ENCODE results near the gene HPCAL1. TPM values are rescaled to one million over a fixed set of nuclear protein-coding genes. Genes with fewer than 3 reads are reported as not detected.

The HPCAL1 gene
- total and polyA plus RNA-seq, 10 of the 15 experiments (the other 5 are each of a cell fraction or from before 2014, with no cell fraction given) = 0.40 to 12.8 (median 7.9) TPM

GRCh38 chr2:10277293-10278028, 25.2 kb upstream of the HPCAL1 start:
- Histone ChIP-seq H2AFZ (ENCODE audit: control insufficient read depth, low read depth, low read length) (no peak overlapping the region), H3K36me3 (ENCODE audit: control insufficient read depth in 2 of 2, insufficient read depth in 2 of 2, low read length in 1 of 2) (no peaks in the 10 kb centered on the region), H3K4me1 (ENCODE audit: control insufficient read depth, insufficient read depth, low read length) (peaks cover 2% of the 10 kb centered on the region; the same call in 1 of the 2 replicates), H3K27ac (ENCODE audit: control insufficient read depth, insufficient read depth) (no peak overlapping the region), H3K27me3 (replicated peaks in 1 of 2; ENCODE audit: control insufficient read depth in 2 of 2, insufficient read depth in 2 of 2, low read length in 1 of 2) (peaks cover 0 to 1% of the 10 kb centered on the region in 2 experiments; a peak in 2 of 4 replicates), H3K79me2 (ENCODE audit: control insufficient read depth, insufficient read depth, low read length) (no peaks in the 10 kb centered on the region), H3K4me3 (no peak overlapping the region), H3K9me3 (replicated peaks; ENCODE audit: control insufficient read depth, insufficient read depth, low read length) (no peaks in the 10 kb centered on the region), H4K20me1 (ENCODE audit: control insufficient read depth, insufficient read depth) (no peaks in the 10 kb centered on the region), H3K9ac (ENCODE audit: control insufficient read depth, insufficient read depth, low read length) (no peak overlapping the region), H3K4me2 (ENCODE audit: control insufficient read depth, insufficient read depth) (no peak overlapping the region)
- ChIA-PET POLR2A (interaction anchor here (0.5 kb wide), 1 partner anchor 12 kb away, joined by 4 read pairs; no protein-coding TSS in a partner anchor), RAD21 (ENCODE audit: unreplicated experiment) (interaction anchor here (1.3 to 3.6 kb wide), 3 partner anchors 131 to 158 kb away, joined by 3 to 18 read pairs (median 5); no protein-coding TSS in a partner anchor), CTCF (interaction anchor here (1.0 to 5.3 kb wide), 2 partner anchors 131 to 158 kb away, joined by 3 to 27 read pairs; no protein-coding TSS in a partner anchor), SMC1A (ENCODE audit: uncharacterized antibody, unreplicated experiment) (no interaction called here)
- FAIRE-seq = no peak
- WGBS (ENCODE audit: insufficient coverage, insufficient replicate concordance, low lambda C conversion rate, missing lambda C conversion rate) = 57% methylated on average over 26 of the region's 26 CpGs
- DNase-seq (ENCODE audit: low read depth, low spot score) = no peak
- intact Hi-C loops (cut with micrococcal nuclease; ENCODE audit: unreplicated experiment) = no loop called here
- no peak for ATAC-seq
- BruUV-seq (replicated peaks) = no TSS peak
- in situ Hi-C loops (cut with MboI) = no loop called here
- no peak for TF ChIP-seq E4F1 (IDR thresholded peaks at IDR 0.05; ENCODE audit: borderline replicate concordance, partially characterized antibody)
- no peak for TF ChIP-seq HCFC1 (IDR thresholded peaks at IDR 0.05; ENCODE audit: low read length)
- no peak for TF ChIP-seq MLLT1 (IDR thresholded peaks at IDR 0.05)
- no peak for TF ChIP-seq ZNF217 (IDR thresholded peaks at IDR 0.05)
- TF ChIP-seq ATF2 (IDR thresholded peaks at IDR 0.05; ENCODE audit: low read length) = no peak
- TF ChIP-seq JUND (IDR thresholded peaks at IDR 0.05; ENCODE audit: low read depth, low read length) = no peak
- TF ChIP-seq CTCF (IDR thresholded peaks at IDR 0.05 in 2 of 3, conservative IDR thresholded peaks at IDR 0.05 in 1 of 3; ENCODE audit: control insufficient read depth in 2 of 3, extremely low read depth in 1 of 3, insufficient read depth in 1 of 3, low read depth in 3 of 3, low read length in 3 of 3) = no peak
- TF ChIP-seq PML (IDR thresholded peaks at IDR 0.05; ENCODE audit: low read length) = no peak
- TF ChIP-seq SIN3A (IDR thresholded peaks at IDR 0.05; ENCODE audit: low read depth, low read length) = no peak
- no peak for TF ChIP-seq LARP7 (IDR thresholded peaks at IDR 0.05)
- no peak for TF ChIP-seq GATAD2B (conservative IDR thresholded peaks at IDR 0.05; ENCODE audit: low read depth)
- TF ChIP-seq ASH2L (IDR thresholded peaks at IDR 0.05; ENCODE audit: borderline replicate concordance, low read depth) = no peak
- no peak for TF ChIP-seq PKNOX1 (IDR thresholded peaks at IDR 0.05)
- TF ChIP-seq ESRRA (IDR thresholded peaks at IDR 0.05; ENCODE audit: low read length) = no peak
- TF ChIP-seq SPI1 (IDR thresholded peaks at IDR 0.05; ENCODE audit: borderline replicate concordance, insufficient read depth, low read depth, low read length) = no peak
